ENCODE measurements around the gene CXCR3. TPM values are rescaled to one million over a fixed set of nuclear protein-coding genes. Genes with fewer than 3 reads are reported as not detected.
A peak's percentile ranks its signal among the peaks of the same experiment; 100 is the strongest.
"Not testable (repeated sequence)": the region's sequence is repeated elsewhere in the genome, so short reads cannot be mapped to it uniquely, and the experiment has no call there.

Gene CXCR3
- polyA plus RNA-seq (ENCODE audit: insufficient read length in 10 of 10): under 1 TPM in 7 of 10 donors, not detected in 3; 0.08 to 0.63 (median 0.15) TPM
- long read RNA-seq, donor 1: 0 reads
- long read RNA-seq, donor 2: 0 reads
- long read RNA-seq, donor 3: 0 reads
- long read RNA-seq, donor 4: 0 reads
- long read RNA-seq, donor 5: 0 reads
- long read RNA-seq, donor 6: 0 reads
- long read RNA-seq, donor 7: 0 reads
- long read RNA-seq, donor 8: 0 reads
- long read RNA-seq, donor 9: 0 reads

DNA sequence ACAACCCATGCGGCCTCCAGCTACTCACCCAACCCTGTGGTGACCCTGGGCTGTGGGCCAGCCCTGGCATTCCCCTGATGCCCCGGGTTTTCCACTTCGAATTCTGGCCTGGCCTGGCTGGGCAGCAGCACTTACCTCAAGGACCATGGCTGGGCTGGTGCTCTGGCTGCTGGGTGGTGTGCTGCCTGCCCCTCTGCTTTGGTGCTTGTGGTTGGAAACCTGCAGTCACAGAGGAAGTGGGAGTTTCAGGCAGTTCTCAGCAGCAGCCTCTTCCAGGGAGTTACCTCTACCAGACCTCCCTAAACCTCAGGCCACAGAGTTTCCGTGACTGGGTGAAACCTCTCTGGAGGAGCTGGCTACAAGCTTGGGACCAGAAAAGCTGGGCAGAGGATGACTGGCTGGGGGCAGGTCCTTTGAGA, at the start of gene CXCR3:
Gene CXCR3, minus strand, starts transcription at position 209 of the 419 bp plus-strand sequence. Its CDS starts 62 bp downstream, at position 147.
- no peak for DNase-seq

DNA sequence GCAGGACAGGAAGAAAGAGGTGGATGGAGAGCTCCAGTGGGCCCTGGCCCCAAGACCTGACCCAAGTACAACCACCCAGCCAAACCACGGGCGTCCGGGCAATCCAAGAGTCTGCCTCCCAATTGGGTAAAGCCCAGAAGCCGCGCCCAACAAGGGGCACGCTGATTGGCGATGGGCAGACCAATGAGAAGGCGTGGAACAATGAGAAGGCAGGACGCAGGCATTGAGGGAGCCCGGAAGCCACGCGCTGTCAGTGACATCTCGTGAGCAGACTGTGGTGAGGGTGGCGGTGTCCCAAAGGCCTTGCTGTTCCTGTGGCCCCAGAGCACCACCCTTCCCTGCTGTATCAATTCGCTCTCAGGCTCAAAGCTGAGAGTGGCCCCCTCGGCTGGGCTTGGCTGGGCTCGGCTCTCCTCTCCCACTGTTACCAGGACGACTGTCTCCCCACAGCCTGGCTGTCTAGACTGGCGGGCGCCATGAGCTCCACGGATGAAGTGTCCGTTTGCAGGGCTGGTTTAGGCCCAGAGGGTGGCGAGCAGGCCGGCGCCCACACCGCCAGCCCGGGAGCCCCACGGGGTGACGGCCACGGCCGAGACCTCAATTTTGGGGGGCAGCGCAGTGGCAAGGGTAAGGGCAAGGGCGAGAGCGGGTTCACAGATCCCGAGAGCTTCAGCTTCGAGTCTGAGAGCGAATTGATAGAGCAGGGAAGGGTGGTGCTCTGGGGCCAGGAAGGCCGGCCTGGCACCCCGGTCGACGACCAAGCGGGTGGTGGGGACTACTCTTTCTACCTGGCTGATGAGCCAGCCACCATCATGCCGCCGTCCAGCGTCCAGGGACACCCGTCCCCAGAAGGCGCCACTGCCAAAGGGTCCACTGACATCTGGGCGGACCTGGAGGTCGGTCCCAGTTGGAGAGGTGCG, 49.3 kb upstream of the CXCR3 start, which contains the start of gene LOC101059915:
Gene LOC101059915, plus strand, starts transcription at position 219 of the 920 bp plus-strand sequence.
- no peak for DNase-seq

DNA sequence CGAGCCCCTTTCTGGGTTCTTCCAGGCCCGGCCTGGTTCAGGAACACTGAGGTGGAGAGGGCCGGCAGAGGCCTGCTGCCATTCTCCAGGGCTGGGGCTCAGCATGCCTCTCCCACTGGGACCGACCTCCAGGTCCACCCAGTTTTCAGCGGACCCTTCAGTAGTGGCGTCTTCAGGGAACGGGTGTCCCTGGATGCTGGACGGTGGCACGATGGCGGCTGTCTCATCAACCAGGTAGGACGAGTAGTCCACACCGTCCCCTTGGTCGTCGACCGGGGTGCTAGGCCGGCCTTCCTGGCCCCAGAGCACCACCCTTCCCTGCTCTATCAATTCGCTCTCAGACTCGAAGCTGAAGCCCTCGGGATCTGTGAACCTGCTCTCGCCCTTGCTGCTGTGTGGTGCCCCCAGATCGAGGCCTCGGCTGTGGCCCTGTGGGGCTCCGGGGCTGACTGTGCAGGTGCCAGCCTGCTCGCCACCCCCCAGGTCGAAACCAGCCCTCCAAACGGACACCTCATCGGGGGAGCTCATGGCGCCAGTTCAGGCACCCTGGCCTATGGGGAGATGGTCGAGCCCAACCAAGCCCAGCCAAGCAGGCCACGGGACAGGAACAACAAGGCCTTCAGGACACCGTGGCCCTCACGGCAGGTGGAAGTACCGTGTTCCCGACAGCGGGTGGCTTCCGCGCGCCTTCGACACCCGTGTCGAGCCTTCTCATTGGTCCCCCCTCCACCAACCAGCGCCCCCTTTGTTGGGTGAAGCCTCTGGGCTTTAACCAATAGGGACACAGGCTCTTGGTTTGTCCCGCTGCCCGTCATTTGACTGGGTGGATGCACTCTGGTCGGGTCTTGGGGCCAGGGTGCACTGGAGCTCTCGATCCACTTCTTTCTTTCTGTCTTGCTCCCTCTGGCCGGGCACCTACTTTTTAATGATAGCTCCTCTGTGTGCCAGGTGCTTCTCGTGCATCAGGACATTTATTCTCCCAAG, 48.2 kb upstream of the CXCR3 start:
- DNase-seq: no peak

DNA sequence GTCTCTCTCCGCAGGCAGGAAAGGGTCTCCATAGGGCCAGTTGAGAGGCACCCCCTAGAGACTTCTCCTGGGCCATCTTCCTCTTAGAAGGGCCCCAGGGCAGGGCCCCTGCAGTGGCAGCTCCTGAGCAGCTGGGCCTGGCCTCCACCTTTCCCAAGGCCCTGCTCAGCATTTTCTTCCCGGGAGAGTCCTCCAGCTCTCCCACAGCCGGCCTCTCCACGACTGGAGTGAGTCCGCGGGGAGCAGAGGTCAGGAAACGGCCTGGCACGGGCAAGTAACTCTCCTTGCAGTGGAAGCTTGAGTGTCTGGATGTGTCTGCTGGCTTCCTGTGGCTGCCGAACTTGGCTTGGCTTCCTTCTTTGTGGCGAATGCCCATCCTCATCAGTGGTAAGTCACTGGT, 47.4 kb upstream of the CXCR3 start:
- DNase-seq: no peak

DNA sequence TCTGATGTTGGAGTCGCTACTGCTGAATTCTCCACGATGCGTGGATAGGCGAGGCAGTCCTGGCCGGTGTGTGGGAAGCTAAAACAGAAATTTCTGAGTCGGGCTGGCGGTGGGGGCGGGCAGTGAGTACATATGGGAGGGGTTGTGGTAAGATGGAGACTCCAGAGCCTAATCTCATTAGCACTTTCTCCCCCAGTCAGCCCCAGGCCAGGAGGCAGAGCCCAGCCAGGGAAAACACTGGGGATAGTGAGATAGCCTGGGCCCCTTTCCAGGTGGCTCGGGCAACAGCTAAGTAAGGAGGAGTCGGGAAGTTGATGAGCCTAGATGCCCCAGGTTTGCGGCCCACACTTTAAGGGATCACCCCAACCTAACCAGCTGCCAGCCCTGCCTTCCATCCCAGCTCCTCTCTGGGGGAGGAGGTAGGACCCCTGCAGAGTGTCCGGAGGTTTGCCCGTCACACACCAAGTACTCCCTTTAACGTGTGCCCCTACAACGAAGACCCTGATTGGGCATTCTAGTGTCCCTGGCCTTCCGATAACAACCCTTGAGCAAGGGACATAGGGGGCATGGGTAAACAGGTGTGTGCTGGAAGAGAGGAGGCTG, 46.7 kb upstream of the CXCR3 start:
- DNase-seq: no peak

DNA sequence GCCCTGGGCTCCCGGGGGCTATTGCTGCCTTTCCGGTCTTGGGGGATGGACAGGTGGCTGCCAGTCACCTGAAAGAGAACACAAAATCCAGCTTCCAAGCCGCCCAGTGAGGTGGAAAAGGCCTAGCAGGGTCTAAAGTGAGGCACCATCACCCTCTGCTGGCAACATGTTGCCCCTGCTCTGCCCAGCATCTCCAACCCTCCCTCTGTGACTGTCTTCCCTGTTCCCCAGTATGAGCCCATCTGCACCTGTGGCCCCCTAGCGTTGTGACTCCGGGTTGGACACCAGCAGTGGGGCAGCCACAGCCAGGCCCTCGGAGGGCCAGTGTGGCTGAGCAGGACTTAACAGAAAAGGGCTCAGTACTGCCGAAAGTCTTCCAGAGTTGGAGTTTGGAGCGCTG, 45.9 kb upstream of the CXCR3 start:
- DNase-seq: not testable (repeated sequence)

DNA sequence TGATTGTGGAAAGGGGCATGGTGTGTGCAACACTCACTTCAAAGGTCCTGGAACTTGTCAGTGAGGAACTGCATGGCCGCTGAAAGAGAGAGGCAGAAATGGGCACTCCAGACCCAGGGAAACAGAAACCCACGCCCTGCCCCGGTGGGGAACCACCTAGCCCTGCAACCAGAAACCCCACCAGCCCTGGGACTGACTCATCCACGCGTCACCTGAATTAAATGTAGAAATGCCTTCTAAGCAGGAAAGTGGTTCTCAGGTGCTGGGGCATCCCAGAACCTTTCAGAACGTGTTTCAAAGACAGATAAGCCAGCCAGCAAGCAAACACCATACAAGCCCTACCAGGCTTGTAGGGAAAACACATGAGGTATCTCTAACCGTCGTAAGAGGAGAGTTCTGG, 44.9 kb upstream of the CXCR3 start:
- not testable (repeated sequence) for DNase-seq

DNA sequence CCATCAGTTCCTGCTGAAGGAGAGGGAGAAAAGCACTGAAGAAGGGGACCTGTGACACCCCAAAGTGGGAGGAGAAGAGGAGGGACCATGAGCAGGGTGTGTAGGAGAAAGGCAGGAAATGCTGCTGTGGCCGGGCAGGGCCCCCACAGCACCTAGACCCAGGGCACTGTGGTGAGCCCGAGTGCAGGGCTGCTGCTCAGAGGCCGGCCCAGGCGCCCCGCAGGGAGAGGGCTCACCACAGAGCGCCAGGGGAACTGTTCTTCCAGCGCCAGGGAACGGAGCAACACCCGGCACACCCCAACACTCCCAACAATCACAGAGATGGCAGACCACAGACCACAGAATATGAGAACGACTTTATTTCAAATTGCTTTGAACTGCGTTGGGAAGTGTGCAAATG, 44.3 kb upstream of the CXCR3 start:
- DNase-seq: not testable (repeated sequence)

DNA sequence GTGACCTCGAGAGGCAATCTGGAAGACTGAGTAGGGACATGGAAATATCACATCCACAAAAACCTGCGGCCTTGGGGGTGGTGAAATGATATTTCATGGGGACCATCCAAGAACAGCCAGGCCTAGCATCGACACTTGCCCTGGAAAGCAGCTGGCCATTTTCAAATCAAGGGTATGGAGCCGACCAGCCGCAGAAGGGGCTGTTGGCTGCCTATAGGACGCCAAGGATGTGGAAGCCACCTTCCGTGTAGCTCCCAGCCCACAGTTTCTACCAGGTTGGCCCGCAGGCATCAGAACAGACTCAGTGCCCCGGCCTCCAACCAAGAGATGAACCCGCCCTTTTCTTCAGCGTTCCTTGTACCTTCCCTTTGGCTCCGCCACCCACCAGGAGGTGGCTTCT, 43.6 kb upstream of the CXCR3 start:
- no peak for DNase-seq

DNA sequence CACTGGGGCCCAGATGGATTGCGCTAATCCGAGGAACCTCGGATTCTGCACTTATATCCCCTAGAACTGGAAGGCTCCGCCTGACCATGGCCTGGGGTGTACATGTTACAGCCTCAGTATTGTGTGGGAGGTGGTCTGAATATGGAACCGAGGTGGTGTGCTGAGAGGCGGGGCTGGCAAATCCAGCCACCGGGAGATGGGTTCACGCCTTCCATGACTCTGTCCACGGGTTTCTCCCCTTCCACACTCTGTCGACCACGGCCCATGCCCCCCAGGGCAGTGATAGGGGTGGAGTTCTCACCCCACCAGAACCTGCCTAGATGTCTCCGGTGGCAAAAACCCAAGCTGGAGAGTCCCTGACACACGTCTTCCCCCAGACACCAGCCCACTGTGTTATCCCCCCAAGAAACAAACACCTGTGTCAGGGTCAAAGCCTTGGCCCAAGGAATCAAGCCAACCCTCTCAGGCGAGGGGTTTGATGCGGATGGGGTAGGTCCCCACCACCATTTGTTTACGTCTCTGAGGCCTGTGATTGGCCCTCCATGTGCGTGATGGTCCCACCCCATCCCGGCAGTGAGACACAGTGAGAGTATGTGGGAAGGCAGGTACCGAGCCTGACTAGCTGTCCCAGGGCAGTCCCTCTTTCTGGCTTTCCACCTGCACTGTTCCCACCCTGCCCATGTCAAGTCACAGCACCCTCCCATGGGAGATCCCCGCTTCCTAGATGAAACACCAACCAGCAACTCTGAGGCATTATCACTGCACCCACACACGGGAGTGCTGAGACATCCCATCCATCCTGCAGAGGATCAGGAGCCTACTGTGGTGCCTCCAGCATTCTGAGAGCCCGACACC, 42.5 kb upstream of the CXCR3 start:
- no peak for DNase-seq

DNA sequence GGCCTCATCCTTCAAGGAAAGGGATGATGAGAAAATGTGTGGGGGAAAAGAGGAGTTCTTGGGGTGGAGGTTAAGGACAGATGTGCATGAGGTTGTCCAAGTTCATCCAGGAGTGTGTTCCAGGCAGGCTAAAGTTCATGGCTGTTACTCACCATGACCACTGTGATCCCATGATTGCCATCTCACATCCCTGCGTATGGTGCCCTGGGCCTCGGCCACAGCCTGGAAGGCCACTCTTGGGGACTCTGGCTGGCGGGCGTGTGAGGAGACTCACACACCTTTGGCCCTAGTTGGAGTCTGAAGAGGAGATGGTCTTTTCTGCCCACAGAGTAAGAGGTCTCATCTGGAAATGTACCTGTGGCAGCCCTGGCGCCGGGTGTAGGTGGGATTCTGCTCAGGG, 41.6 kb upstream of the CXCR3 start:
- no peak for DNase-seq

DNA sequence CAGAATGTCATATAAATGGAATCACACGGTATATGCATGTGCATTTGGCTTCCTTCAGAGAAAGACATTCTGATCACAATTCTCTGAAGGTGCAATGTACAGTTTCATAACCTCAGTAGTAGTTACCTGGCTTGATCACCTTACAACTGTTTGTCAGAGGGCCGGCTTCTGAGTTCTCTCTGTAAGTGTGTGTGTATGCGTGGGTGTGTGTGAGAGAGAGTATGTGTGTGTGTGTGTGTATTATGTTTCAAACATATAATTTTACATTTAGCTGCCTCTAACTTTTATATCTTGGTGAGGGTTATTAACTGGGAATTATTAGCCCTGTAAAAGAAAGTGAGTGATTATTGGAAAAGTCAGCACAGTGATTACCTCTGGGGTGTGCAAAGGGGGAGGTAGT, 41.0 kb upstream of the CXCR3 start:
- no peak for DNase-seq

DNA sequence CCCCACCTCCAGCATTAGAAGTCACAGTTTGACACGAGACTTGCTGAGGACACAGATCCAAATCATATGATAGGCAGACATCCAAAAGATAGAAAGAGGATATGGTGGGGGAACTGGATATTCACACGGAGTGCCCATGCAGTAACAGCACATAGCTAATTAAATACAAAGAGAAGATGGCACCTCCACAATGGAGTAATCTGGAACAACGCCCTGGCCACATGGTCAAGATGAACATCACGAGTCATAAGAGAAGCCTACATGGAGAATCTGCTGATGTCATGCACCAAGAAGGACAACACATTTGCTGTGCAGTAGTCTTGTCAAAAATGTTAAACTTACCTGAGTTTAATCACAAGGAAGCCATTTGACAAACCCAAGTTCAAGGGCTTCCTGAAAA, 39.0 kb upstream of the CXCR3 start:
- DNase-seq: no peak

DNA sequence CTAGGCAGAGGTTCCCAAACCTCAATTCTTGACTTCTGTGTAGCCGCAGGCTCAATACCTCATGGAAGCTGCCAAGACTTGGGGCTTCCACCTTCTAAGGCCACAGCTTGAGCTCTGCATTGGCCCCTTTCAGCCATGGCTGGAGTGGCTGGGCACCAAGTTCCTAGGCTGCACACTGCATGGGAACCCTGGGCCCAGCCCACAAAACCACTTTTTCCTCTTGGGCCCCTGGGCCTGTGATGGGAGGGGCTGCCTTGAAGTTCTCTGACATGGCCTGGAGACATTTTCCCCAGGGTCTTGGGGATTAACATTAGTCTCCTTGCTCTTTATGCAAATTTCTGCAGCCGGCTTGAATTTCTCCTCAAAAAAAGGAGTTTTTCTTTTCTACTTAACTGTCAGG, 35.0 kb upstream of the CXCR3 start:
- no peak for DNase-seq

DNA sequence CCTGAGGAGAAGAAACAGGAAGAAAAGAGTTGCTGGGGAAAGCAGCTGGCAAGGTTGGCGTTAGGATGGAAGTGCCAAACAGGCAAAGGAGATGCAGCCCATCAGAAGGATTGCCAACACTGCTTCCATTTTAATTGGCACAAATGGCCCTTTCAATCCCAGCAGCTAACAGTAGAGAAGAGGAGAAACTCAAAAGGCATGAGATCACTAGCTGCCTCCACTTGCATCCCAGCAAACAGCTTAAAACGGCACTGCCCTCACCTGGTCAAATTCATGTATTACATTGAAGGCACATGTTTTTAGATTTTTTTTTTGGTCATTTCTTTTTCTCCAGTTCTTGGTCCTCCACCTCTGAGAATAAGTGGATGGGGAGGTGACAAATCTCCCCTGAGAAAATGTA, 34.1 kb upstream of the CXCR3 start:
- peak; percentile 29 to 64 (median 42) for DNase-seq

DNA sequence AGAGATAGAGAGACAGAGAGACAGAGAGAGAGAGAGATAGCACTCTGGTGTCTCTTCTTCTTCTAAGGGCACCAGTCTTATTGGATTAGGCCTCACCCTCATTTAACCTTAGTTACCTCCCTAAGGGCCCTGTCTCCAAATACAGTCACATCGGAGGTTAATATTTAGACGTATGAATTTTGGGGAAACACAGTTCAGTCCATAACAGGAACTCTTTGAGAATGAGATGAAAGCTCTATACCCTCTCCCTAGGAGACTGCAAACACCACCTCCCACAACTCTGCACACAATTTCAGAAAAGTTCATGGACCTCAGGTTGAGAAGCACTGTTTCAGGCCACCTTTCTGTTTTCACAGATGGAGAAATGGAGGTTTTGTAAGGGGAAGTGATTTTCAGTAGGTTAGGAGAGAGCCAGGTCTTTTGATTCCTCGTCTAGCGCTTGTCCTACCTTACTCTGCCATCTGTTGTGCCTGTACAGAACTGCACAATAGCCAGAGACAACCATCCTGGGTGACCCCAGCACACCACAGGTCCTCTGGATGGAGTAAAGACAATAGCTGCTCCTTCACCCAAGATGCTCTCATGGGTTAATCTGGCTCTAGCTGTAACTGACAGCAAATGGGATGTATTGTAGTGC, 32.1 kb upstream of the CXCR3 start:
- DNase-seq: no peak

DNA sequence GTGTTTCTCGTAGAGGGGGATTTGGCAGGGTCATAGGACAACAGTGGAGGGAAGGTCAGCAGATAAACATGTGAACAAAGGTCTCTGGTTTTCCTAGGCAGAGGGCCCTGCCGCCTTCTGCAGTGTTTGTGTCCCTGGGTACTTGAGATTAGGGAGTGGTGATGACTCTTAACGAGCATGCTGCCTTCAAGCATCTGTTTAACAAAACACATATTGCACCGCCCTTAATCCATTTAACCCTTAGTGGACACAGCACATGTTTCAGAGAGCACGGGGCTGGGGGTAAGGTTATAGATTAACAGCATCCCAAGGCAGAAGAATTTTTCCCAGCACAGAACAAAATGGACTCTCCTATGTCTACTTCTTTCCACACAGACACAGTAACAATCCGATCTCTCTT, 26.1 kb upstream of the CXCR3 start:
- DNase-seq: not testable (repeated sequence)

DNA sequence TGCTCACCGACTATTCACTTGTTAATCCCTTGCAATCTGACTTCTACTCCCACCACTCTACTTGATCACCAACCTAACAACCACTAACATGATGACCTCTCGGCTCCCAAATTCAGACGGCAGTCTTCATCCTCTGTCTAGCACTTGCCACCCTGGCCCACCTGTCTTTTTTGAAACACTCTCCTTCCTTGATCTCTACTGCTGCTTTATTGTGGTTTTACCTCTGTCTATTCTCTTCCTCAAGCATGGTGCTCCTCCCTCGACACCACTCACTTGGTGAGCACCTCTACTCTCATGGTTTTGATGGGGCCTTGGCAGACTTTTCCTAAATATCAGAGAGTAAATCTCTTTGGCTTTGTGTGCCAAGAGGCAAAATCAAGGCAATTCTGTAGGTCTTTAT, 21.7 kb upstream of the CXCR3 start:
- DNase-seq: no peak

DNA sequence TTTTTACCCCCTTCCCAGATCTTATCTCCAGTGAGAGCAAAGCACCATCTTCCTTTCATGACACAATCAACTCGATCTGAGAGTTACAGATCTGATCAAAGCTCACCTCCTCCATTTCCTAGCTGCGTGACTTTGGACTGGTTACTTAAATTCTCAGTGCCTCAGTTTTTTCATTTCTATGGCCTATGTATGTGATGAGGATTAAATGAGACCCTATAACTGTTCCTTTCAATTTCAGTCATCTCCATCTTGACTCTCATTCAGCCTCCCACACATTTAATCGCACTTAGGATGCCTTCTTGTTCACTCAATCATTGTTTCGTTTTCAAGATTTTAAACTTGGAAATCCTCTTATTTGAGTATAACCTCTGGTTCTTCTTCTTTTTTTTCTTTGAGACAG, 20.1 kb upstream of the CXCR3 start:
- no peak for DNase-seq

DNA sequence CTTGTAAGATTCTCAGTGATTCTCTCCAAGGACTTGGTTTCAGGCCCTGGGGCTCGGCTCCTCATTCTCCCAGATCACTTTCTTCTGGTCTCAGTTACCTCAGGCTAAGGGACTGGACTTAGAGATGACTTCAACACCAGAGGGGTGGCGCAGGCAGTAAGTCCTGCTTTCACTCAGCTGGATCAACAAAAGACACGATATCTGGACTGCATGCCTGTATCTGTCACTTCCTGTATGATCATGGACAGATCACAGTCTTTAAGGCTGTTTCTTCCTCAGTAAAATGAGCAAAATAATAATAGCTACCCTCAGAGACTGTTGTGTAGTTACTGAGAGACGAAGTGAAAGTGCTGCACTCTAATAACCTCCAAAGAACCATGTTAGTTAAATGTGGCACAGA, 19.5 kb upstream of the CXCR3 start:
- DNase-seq: no peak

Data from muscle of back (tissue), 13 donors.